ENCODE results near the gene TPD52L1. TPM values are rescaled to one million over a fixed set of nuclear protein-coding genes. Genes with fewer than 3 reads are reported as not detected.
A peak's percentile ranks its signal among the peaks of the same experiment; 100 is the strongest.

The TPD52L1 gene
- 29.2 and 48.5 TPM in 2 replicates for total RNA-seq (2014; rRNA removed; shearing (Covaris generic); ENCODE audit: low replicate concordance)

GRCh38 chr6:125153391-125154117 lies at the start of gene TPD52L1:
Gene TPD52L1 (plus strand): TSS chr6:125153773. CDS start chr6:125153952, 179 bp downstream.
- peak; percentile 64 for DNase-seq
- H3K27me3 ChIP-seq = no peaks in the 10 kb centered on the region
- peak within 1 kb of the TSS; percentile 47 for H3K4me3 ChIP-seq
- no peaks in the 10 kb centered on the region for H3K9me3 ChIP-seq
- no peaks in the 10 kb centered on the region for H3K36me3 ChIP-seq

DNA sequence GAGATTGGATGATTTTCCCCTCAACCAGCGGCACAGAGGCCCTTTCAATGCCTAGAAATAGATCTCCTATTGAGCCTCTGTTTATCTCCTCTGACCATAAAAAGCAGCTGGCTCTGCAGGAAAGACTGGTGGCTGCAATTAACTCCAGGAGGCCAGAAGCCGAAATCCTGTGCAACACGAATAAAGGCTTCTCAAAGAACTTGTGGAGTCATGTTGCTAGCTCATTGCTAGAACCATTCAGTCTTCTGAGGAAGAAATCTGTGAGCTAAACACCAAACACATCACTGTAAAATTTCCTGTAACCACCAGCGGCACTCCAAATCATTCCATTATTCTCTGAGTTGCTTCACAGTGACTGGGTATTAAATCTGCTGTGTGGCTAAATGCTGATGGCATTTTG lies 49.1 kb upstream of the TPD52L1 start:
- DNase-seq = no peak
- Histone ChIP-seq H3K36me3 (no peaks in the 10 kb centered on the region), H3K9me3 (peaks cover 1% of the 10 kb centered on the region), H3K27me3 (no peaks in the 10 kb centered on the region), H3K4me3 (no peak overlapping the region)

- Histone ChIP-seq H3K27me3 (no peaks in the 10 kb centered on the region), H3K4me3 (no peak overlapping the region), H3K36me3 (no peaks in the 10 kb centered on the region), H3K9me3 (peaks cover 21% of the 10 kb centered on the region)
- DNase-seq = no peak
Measured at GRCh38 chr6:125107048-125107447, 46.5 kb upstream of the TPD52L1 start.

- Histone ChIP-seq H3K27me3 (no peaks in the 10 kb centered on the region), H3K36me3 (no peaks in the 10 kb centered on the region), H3K4me3 (no peak overlapping the region), H3K9me3 (peaks cover 24% of the 10 kb centered on the region)
- no peak for DNase-seq
Measured at GRCh38 chr6:125107896-125108295, 45.7 kb upstream of the TPD52L1 start.

DNA sequence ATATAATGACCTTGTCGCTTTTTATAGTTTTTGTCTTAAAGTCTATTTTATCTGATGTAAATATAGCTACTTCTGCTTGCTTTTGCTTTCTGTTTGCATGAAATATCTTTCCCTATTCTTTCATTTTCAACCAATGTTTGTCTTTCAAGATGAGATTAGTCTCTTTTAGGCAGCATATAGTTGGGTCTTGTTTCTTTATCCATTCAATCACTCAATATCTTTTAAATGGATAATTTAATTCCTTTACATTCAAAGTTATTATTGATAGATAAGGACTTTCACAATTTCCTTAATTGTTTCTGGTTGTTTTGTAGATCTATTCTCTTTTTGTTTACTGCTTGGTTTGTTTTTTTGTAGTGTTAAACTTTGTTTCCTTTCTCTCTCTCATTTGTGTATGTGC lies 43.5 kb upstream of the TPD52L1 start:
- peaks cover 24% of the 10 kb centered on the region for H3K9me3 ChIP-seq
- H3K27me3 ChIP-seq = no peaks in the 10 kb centered on the region
- no peak overlapping the region for H3K4me3 ChIP-seq

GRCh38 chr6:125111219-125111983 lies 42.2 kb upstream of the TPD52L1 start:
- DNase-seq = no peak
- H3K9me3 ChIP-seq = peaks cover 24% of the 10 kb centered on the region

More for the DNA sequence above, 43.5 kb upstream of the TPD52L1 start:
- DNase-seq = no peak
- no peaks in the 10 kb centered on the region for H3K36me3 ChIP-seq

DNA sequence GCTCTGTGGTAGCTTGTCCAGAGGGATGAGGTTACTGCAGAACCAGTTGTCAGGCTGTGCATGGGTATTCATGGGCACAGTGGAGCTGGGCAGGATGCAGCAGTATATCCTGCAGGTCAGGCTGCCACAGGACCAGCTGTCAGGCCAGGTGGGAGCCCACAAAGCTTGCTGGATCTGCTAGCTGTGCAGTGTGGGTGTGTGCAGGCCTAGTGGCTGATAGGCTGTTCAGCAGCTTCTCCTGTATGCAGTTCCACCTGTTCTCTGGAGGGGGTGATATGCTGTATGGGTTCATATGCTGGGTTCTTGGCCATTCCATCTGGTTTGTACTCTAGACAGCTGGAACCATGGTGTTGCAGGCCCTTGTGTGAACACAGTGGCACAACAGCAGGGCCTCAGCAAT lies 40.6 kb upstream of the TPD52L1 start:
- H3K9me3 ChIP-seq = peaks cover 24% of the 10 kb centered on the region
- H3K36me3 ChIP-seq = no peaks in the 10 kb centered on the region
- DNase-seq = no peak
- H3K27me3 ChIP-seq = no peaks in the 10 kb centered on the region
- H3K4me3 ChIP-seq = no peak overlapping the region

More at GRCh38 chr6:125111219-125111983, 42.2 kb upstream of the TPD52L1 start:
- Histone ChIP-seq H3K4me3 (no peak overlapping the region), H3K36me3 (no peaks in the 10 kb centered on the region), H3K27me3 (no peaks in the 10 kb centered on the region)

DNA sequence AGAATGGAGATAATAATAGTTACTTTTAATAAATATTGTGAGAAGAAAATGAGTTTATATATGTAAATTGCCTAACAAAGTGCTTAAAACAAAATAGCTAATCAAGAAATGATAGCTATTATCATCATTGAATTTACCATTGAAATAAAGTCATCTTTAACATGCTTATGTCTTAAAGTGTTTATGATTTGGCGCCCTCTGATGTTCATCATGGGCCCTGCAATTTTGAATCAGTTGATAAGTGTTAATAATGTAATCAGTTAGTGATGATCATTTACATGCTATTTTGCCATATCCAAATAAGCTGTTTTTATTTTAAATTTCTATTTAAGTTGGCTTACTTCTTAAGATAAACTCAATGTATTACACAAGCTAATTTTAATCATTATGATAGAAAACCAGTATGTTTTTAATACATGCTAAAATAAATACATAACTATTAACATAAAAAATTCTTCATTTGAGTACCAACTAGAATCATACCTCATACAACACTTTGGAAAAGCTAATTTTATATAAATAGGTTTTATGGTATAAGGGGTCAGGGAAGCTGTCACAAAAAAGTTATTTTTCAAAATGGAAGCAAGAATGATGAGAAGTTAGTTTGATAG lies 39.2 kb upstream of the TPD52L1 start:
- peak; percentile 14 for DNase-seq
- Histone ChIP-seq H3K9me3 (peaks cover 23% of the 10 kb centered on the region), H3K36me3 (no peaks in the 10 kb centered on the region), H3K27me3 (no peaks in the 10 kb centered on the region), H3K4me3 (no peak overlapping the region)

DNA sequence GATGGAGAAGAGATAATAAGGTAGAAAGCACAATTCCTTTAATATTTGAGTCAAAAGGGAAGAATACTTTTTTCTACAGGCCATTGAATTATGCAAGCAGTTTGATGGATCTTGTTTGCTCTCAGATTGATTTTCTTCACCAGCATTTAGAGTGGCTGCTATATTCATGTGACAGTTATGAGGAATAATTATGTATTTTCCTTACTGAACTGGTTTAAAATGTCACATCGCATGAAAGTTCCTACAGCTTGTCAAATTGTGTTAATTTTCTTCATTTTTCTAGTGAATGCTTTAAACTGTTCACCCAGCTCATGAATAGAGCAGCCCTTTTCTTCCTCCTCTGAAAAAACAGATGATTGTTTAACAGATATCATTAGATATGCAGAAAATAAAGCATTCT lies 37.4 kb upstream of the TPD52L1 start:
- Histone ChIP-seq H3K36me3 (no peaks in the 10 kb centered on the region), H3K4me3 (no peak overlapping the region), H3K27me3 (no peaks in the 10 kb centered on the region), H3K9me3 (peaks cover 9% of the 10 kb centered on the region)
- no peak for DNase-seq

GRCh38 chr6:125116710-125117109 lies 36.9 kb upstream of the TPD52L1 start:
- Histone ChIP-seq H3K4me3 (no peak overlapping the region), H3K27me3 (no peaks in the 10 kb centered on the region), H3K9me3 (peaks cover 5% of the 10 kb centered on the region), H3K36me3 (no peaks in the 10 kb centered on the region)
- DNase-seq = no peak

GRCh38 chr6:125117818-125118217 lies 35.8 kb upstream of the TPD52L1 start:
- H3K4me3 ChIP-seq = no peak overlapping the region
- no peaks in the 10 kb centered on the region for H3K9me3 ChIP-seq
- no peaks in the 10 kb centered on the region for H3K27me3 ChIP-seq
- DNase-seq = no peak
- H3K36me3 ChIP-seq = no peaks in the 10 kb centered on the region

DNA sequence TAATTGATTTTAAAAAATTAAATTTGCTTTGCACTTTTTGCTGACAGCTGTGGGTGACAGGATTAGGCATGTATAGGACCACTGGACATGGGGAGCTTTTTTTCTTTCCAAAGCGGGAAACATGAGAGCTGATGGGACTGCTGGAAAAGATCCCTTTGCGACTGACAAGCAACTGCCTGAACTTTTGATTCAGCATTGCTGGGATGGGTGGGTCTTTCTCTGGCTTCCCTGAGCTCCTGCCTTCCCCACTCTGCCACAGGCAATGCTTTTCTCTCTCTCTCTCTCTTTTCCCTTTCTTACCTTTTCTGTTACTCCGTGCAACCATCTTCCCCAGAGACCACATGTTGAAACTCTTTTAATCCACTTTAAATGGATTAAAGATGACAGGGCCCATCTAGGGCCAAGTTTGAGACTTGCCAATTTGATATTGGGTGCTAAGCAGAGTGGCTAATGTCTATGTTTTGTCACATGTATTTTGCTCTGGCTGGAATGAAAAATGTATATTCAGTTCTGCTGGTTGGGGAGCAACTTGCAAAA lies 33.5 kb upstream of the TPD52L1 start:
- H3K9me3 ChIP-seq = no peaks in the 10 kb centered on the region
- no peaks in the 10 kb centered on the region for H3K27me3 ChIP-seq
- H3K36me3 ChIP-seq = no peaks in the 10 kb centered on the region
- DNase-seq = no peak
- no peak overlapping the region for H3K4me3 ChIP-seq

DNA sequence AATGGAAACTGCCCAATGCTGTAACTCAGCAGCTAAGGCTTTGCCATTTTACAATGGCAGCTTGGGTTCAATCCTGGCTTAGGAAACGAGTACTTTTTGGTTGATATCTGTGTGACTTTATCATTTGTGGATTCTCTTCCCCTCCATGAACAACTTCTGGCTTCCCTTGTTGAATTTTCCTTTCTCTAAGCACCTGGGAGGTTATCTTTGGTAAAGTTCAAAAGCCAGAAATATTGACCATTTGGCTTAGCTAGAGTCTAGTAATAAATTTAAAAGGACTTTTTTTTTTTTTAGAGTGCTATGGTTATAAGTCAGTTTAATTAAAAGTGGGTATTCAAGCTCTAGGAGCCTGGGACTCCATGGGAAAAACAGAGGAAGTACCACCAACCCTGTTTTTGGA lies 31.7 kb upstream of the TPD52L1 start:
- H3K4me3 ChIP-seq = no peak overlapping the region

GRCh38 chr6:125123051-125123450 lies 30.5 kb upstream of the TPD52L1 start:
- no peaks in the 10 kb centered on the region for H3K36me3 ChIP-seq
- DNase-seq = no peak
- no peaks in the 10 kb centered on the region for H3K9me3 ChIP-seq
- H3K27me3 ChIP-seq = no peaks in the 10 kb centered on the region
- H3K4me3 ChIP-seq = no peak overlapping the region

More for the DNA sequence above, 31.7 kb upstream of the TPD52L1 start:
- no peaks in the 10 kb centered on the region for H3K36me3 ChIP-seq
- H3K27me3 ChIP-seq = no peaks in the 10 kb centered on the region
- H3K9me3 ChIP-seq = no peaks in the 10 kb centered on the region
- no peak for DNase-seq

DNA sequence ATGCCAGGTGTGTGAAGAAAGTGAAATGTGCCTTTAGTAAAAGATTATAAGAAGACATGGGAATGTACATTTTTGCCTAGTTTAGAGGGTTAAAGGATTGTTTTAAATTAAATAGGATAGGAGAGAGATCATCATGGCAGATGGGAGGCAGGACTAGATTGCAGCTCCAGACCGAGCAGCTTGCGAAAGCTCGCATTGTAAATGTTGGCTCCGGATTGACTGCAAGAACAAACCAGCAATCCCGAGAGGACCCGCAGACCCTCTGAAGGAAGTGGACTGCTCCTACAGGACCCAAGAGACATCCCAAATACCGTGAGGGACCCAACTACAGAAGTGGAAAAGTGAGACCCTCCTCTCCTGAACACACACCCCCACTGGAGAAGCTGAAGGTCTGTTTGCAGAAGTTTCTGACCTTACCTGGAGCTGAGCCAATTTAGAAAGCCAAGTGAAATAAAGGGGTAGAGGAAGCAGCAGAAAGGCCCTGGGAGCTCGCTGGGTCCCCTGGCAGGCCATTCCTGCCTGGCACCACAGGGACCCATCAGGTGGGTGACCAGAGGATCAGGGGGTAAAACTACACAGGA lies 30.0 kb upstream of the TPD52L1 start:
- no peak overlapping the region for H3K4me3 ChIP-seq
- H3K27me3 ChIP-seq = no peaks in the 10 kb centered on the region
- H3K9me3 ChIP-seq = no peaks in the 10 kb centered on the region
- H3K36me3 ChIP-seq = no peaks in the 10 kb centered on the region
- DNase-seq = no peak

DNA sequence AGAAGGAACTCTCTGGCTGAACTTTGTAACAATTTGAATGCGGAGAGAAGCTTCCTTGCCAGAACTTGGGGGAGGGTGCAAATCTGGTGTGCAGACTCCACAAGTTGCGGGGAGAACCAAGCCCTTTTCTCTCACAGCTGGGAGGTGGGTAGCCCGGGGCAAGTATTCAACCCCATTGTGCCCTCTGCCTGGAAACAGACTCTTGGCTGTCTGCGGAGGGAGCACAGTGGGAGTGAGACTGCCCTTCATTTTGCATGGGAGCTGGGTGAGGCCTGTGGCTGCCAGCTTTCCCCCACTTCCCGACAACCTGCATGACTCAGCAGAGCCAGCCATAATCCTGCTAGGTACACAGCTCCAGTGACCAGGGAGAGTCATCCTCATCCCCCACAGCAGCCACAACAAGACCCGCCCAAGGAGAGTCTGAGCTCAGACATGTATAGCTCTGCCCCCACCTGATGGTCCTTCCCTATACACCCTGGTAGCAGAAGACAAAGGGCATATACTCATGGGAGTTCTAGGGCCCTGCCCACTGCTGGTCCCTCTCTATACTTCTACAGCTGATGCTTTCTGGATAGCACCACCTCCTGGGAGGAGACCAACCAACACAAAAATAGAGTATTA lies 29.4 kb upstream of the TPD52L1 start:
- no peaks in the 10 kb centered on the region for H3K27me3 ChIP-seq
- H3K9me3 ChIP-seq = no peaks in the 10 kb centered on the region
- H3K4me3 ChIP-seq = no peak overlapping the region
- DNase-seq = peak; percentile 14
- H3K36me3 ChIP-seq = no peaks in the 10 kb centered on the region

All from MG63 (cell line).